Neuron (in vitro differentiated cells): ENCODE results near the gene PIK3CD.
"Not testable (repeated sequence)": the region's sequence is repeated elsewhere in the genome, so short reads cannot be mapped to it uniquely, and the experiment has no call there.

Experiments used
- H2AFZ ChIP-seq: one replicate; pipeline ENCODE4 v1.6.1; 2013; ENCODE audit warnings: low read depth, mild to moderate bottlenecking, inconsistent platforms, low read length, moderate library complexity
- H3K27me3 ChIP-seq: one replicate; pipeline ENCODE4 v1.6.1; 2013; ENCODE audit warnings: low read length; ENCODE audit not compliant: insufficient read depth
- H3K36me3 ChIP-seq: one replicate; pipeline ENCODE4 v1.6.1; 2013; ENCODE audit warnings: low read length; ENCODE audit not compliant: insufficient read depth
- H3K4me1 ChIP-seq: one replicate; pipeline ENCODE4 v1.6.1; 2013; ENCODE audit warnings: low read length; ENCODE audit not compliant: insufficient read depth
- H3K4me3 ChIP-seq: 2 replicates; pipeline ENCODE4 v1.5.1; 2013; ENCODE audit warnings: mild to moderate bottlenecking, low read length, moderate library complexity
- H3K9me3 ChIP-seq: one replicate; pipeline ENCODE4 v1.6.1; 2013; ENCODE audit warnings: low read length

PIK3CD gene

GRCh38 chr1:9611716-9612115 lies 39.8 kb upstream of the PIK3CD start:
- Histone ChIP-seq H3K4me3 (no peak overlapping the region), H3K36me3 (peaks cover 58% of the 10 kb centered on the region), H3K4me1 (no peaks in the 10 kb centered on the region), H3K9me3 (no peaks in the 10 kb centered on the region), H3K27me3 (no peaks in the 10 kb centered on the region), H2AFZ (no peak overlapping the region)

- Histone ChIP-seq H3K4me3 (no peak overlapping the region), H3K4me1 (no peaks in the 10 kb centered on the region), H3K27me3 (no peaks in the 10 kb centered on the region), H3K9me3 (no peaks in the 10 kb centered on the region), H3K36me3 (peaks cover 55% of the 10 kb centered on the region), H2AFZ (no peak overlapping the region)
These were observed 39.2 kb upstream of the PIK3CD start for GRCh38 chr1:9612162-9612845.

- H3K36me3 ChIP-seq = peaks cover 48% of the 10 kb centered on the region
- no peaks in the 10 kb centered on the region for H3K27me3 ChIP-seq
- H2AFZ ChIP-seq = no peak overlapping the region
- no peaks in the 10 kb centered on the region for H3K4me1 ChIP-seq
- H3K9me3 ChIP-seq = no peaks in the 10 kb centered on the region
- H3K4me3 ChIP-seq = no peak overlapping the region
These were observed 38.5 kb upstream of the PIK3CD start for GRCh38 chr1:9612871-9613624.

- Histone ChIP-seq H3K4me3 (no peak overlapping the region), H3K27me3 (no peaks in the 10 kb centered on the region), H2AFZ (no peak overlapping the region), H3K4me1 (no peaks in the 10 kb centered on the region), H3K9me3 (no peaks in the 10 kb centered on the region), H3K36me3 (peaks cover 41% of the 10 kb centered on the region)
These were observed 37.8 kb upstream of the PIK3CD start for GRCh38 chr1:9613625-9614299.

GRCh38 chr1:9615316-9616063 lies 36.0 kb upstream of the PIK3CD start:
- H3K4me3 ChIP-seq = no peak overlapping the region
- no peak overlapping the region for H2AFZ ChIP-seq
- H3K27me3 ChIP-seq = no peaks in the 10 kb centered on the region
- peaks cover 24% of the 10 kb centered on the region for H3K36me3 ChIP-seq
- no peaks in the 10 kb centered on the region for H3K9me3 ChIP-seq
- no peaks in the 10 kb centered on the region for H3K4me1 ChIP-seq

GRCh38 chr1:9618909-9619679 lies 32.4 kb upstream of the PIK3CD start:
- no peak overlapping the region for H3K4me3 ChIP-seq

GRCh38 chr1:9621032-9621431 lies 30.5 kb upstream of the PIK3CD start:
- Histone ChIP-seq H3K36me3 (no peaks in the 10 kb centered on the region), H3K4me3 (no peak overlapping the region), H2AFZ (no peak overlapping the region), H3K9me3 (peaks cover 2% of the 10 kb centered on the region), H3K27me3 (no peaks in the 10 kb centered on the region), H3K4me1 (no peaks in the 10 kb centered on the region)

More at GRCh38 chr1:9618909-9619679, 32.4 kb upstream of the PIK3CD start:
- H3K27me3 ChIP-seq = no peaks in the 10 kb centered on the region
- H3K4me1 ChIP-seq = no peaks in the 10 kb centered on the region
- no peaks in the 10 kb centered on the region for H3K9me3 ChIP-seq
- H3K36me3 ChIP-seq = peaks cover 2% of the 10 kb centered on the region
- H2AFZ ChIP-seq = no peak overlapping the region

GRCh38 chr1:9624081-9624480 lies 27.4 kb upstream of the PIK3CD start:
- Histone ChIP-seq H3K27me3 (peaks cover 3% of the 10 kb centered on the region), H3K4me3 (no peak overlapping the region), H2AFZ (no peak overlapping the region), H3K4me1 (no peaks in the 10 kb centered on the region), H3K36me3 (no peaks in the 10 kb centered on the region), H3K9me3 (peaks cover 2% of the 10 kb centered on the region)

GRCh38 chr1:9625030-9625429 lies 26.5 kb upstream of the PIK3CD start:
- H2AFZ ChIP-seq, H3K36me3 ChIP-seq, H3K9me3 ChIP-seq, H3K4me3 ChIP-seq, H3K4me1 ChIP-seq, H3K27me3 ChIP-seq: not testable (repeated sequence)

GRCh38 chr1:9626201-9626608 lies 25.3 kb upstream of the PIK3CD start:
- no peak overlapping the region for H2AFZ ChIP-seq

GRCh38 chr1:9628541-9629444 lies 22.7 kb upstream of the PIK3CD start:
- no peaks in the 10 kb centered on the region for H3K36me3 ChIP-seq
- H3K9me3 ChIP-seq = peaks cover 2% of the 10 kb centered on the region
- no peak overlapping the region for H3K4me3 ChIP-seq
- H2AFZ ChIP-seq = no peak overlapping the region
- H3K4me1 ChIP-seq = no peaks in the 10 kb centered on the region
- H3K27me3 ChIP-seq = peaks cover 7% of the 10 kb centered on the region

More at GRCh38 chr1:9626201-9626608, 25.3 kb upstream of the PIK3CD start:
- Histone ChIP-seq H3K4me3 (no peak overlapping the region), H3K27me3 (peaks cover 7% of the 10 kb centered on the region), H3K9me3 (peaks cover 2% of the 10 kb centered on the region), H3K4me1 (no peaks in the 10 kb centered on the region), H3K36me3 (no peaks in the 10 kb centered on the region)
